Cerebellar cortex (tissue), 1 donor: Measurements from ENCODE around the gene LCA5.
"Not testable (repeated sequence)": the region's sequence is repeated elsewhere in the genome, so short reads cannot be mapped to it uniquely, and the experiment has no call there.

ENCODE experiments used
- DNase-seq: peaks from one replicate; pipeline ENCODE4 v3.0.0-alpha.2; 2015; ENCODE audit warnings: low spot score

LCA5 gene

GRCh38 chr6:79467716-79468115 lies 69.5 kb downstream of the LCA5 start:
- DNase-seq = no peak

- peak; percentile 34 for DNase-seq
Observed at GRCh38 chr6:79466207-79466834, 70.9 kb downstream of the LCA5 start.

- no peak for DNase-seq
Observed at GRCh38 chr6:79465381-79465780, 71.8 kb downstream of the LCA5 start.

- no peak for DNase-seq
Observed at GRCh38 chr6:79463621-79464050, 73.6 kb downstream of the LCA5 start.

GRCh38 chr6:79461205-79461604 lies 76.0 kb downstream of the LCA5 start:
- no peak for DNase-seq

- DNase-seq = no peak
Observed at GRCh38 chr6:79455446-79455845, 81.8 kb downstream of the LCA5 start.

GRCh38 chr6:79453558-79454042 lies 83.6 kb downstream of the LCA5 start:
- no peak for DNase-seq

- no peak for DNase-seq
Observed at GRCh38 chr6:79450984-79451383, 86.2 kb downstream of the LCA5 start.

GRCh38 chr6:79446006-79446405 lies 91.2 kb downstream of the LCA5 start:
- no peak for DNase-seq

GRCh38 chr6:79443876-79444275 lies 93.4 kb downstream of the LCA5 start:
- DNase-seq = not testable (repeated sequence)

- no peak for DNase-seq
Observed at GRCh38 chr6:79441192-79441591, 96.0 kb downstream of the LCA5 start.

GRCh38 chr6:79440598-79440997 lies 96.6 kb downstream of the LCA5 start:
- DNase-seq = no peak

GRCh38 chr6:79438030-79438429 lies 99.2 kb downstream of the LCA5 start:
- DNase-seq = no peak

- DNase-seq = no peak
Observed at GRCh38 chr6:79436241-79436640, 101.0 kb downstream of the LCA5 start.

GRCh38 chr6:79435746-79436145 lies 101.5 kb downstream of the LCA5 start:
- DNase-seq = no peak
